H1 (cell line): ENCODE data around the gene FCGR2B. TPM values are rescaled to one million over a fixed set of nuclear protein-coding genes. Genes with fewer than 3 reads are reported as not detected.
"Not testable (repeated sequence)": the region's sequence is repeated elsewhere in the genome, so short reads cannot be mapped to it uniquely, and the experiment has no call there.

Experiments
- CTCF ChIA-PET: fragments of 300-600 bp; sonication (Branson Sonifier 250); formaldehyde crosslinking; loops from one replicate; lab custom pipeline; 2021; ENCODE audit not compliant: partially characterized antibody; lab: Charles Lee
- POLR2A ChIA-PET: fragments of 300-600 bp; sonication (Branson Sonifier 250); formaldehyde crosslinking; loops from one replicate; lab custom pipeline; 2021; ENCODE audit warnings: inconsistent platforms; ENCODE audit not compliant: partially characterized antibody; lab: Charles Lee
- DNase-seq, 2 experiments: peaks; one replicate each; pipeline versions ENCODE4 v3.0.0 to v3.0.0-alpha.2; 2010 to 2022; ENCODE audit warnings: low spot score in 2 of 2, low read depth in 1 of 2, mixed read lengths in 1 of 2
- FAIRE-seq: peaks from 2 replicates; lab custom pipeline; 2011; peaks lifted over from hg19 to GRCh38; lab: Jason Lieb, UNC
- H2AFZ ChIP-seq: 2 replicates; pipeline ENCODE4 v1.8.1; 2012; ENCODE audit warnings: low read length, inconsistent platforms
- H2AK5ac ChIP-seq: 2 replicates; pipeline ENCODE4 v1.6.1; 2013; ENCODE audit warnings: low read depth, low read length
- H2BK120ac ChIP-seq: replicated peaks from 2 replicates; pipeline ENCODE3; 2013; ENCODE audit warnings: low read depth, low read length, inconsistent platforms
- H2BK12ac ChIP-seq: 2 replicates; pipeline ENCODE4 v1.6.1; 2013; ENCODE audit warnings: low read depth, low read length
- H2BK15ac ChIP-seq: 2 replicates; pipeline ENCODE4 v1.6.1; 2013; ENCODE audit warnings: low read length
- H2BK20ac ChIP-seq: 2 replicates; pipeline ENCODE4 v1.6.1; 2013; ENCODE audit warnings: low read length
- H2BK5ac ChIP-seq: 2 replicates; pipeline ENCODE4 v1.6.1; 2013; ENCODE audit warnings: low read depth, low read length
- H3K14ac ChIP-seq: 2 replicates; pipeline ENCODE4 v1.6.1; 2013; ENCODE audit warnings: inconsistent platforms; ENCODE audit not compliant: insufficient read length
- H3K18ac ChIP-seq: 2 replicates; pipeline ENCODE4 v1.6.1; 2013; ENCODE audit warnings: low read length; ENCODE audit errors: extremely low read depth
- H3K23ac ChIP-seq: 2 replicates; pipeline ENCODE4 v1.6.1; 2013; ENCODE audit warnings: inconsistent platforms; ENCODE audit not compliant: insufficient read length
- H3K23me2 ChIP-seq: 2 replicates; pipeline ENCODE4 v1.6.1; 2013; ENCODE audit warnings: low read depth, low read length
- H3K27ac ChIP-seq: 2 replicates; pipeline ENCODE4 v1.6.1; 2011; ENCODE audit warnings: low read depth, low read length, inconsistent platforms
- H3K27me3 ChIP-seq, 4 experiments: replicated peaks in 1 of 4; 1 replicate in 1 of 4; 2 replicates in 3 of 4; pipeline versions ENCODE4 v1.6.1 to v1.8.1; 2011 to 2013; ENCODE audit warnings: low read length in 3 of 4, mild to moderate bottlenecking in 3 of 4, inconsistent platforms in 2 of 4, mixed read lengths in 2 of 4, moderate library complexity in 1 of 4; ENCODE audit not compliant: control insufficient read depth in 3 of 4, insufficient read depth in 3 of 4; ENCODE audit errors: extremely low read depth in 1 of 4
- H3K36me3 ChIP-seq, 4 experiments: 2 replicates each; pipeline versions ENCODE4 v1.6.1 to v1.8.1; 2011 to 2013; ENCODE audit warnings: mild to moderate bottlenecking in 4 of 4, low read length in 3 of 4, moderate library complexity in 2 of 4, control low read depth in 1 of 4, inconsistent platforms in 1 of 4; ENCODE audit not compliant: insufficient read depth in 4 of 4, control insufficient read depth in 2 of 4
- H3K4ac ChIP-seq: replicated peaks from 2 replicates; pipeline ENCODE3; 2013; ENCODE audit warnings: low read length, low read depth, mixed read lengths, inconsistent platforms; ENCODE audit not compliant: insufficient read length
- H3K4me1 ChIP-seq, 4 experiments: replicated peaks in 1 of 4; 1 replicate in 1 of 4; 2 replicates in 3 of 4; pipeline versions ENCODE4 v1.6.1 to v1.8.1; 2011 to 2013; ENCODE audit warnings: low read length in 3 of 4, inconsistent platforms in 2 of 4, mixed read lengths in 1 of 4; ENCODE audit not compliant: insufficient read depth in 4 of 4, control insufficient read depth in 3 of 4
- H3K4me2 ChIP-seq, 2 experiments: 2 replicates each; pipeline versions ENCODE4 v1.6.1 to v1.8.1; 2011 to 2013; ENCODE audit warnings: low read depth in 2 of 2, low read length in 2 of 2, control low read depth in 1 of 2, inconsistent platforms in 1 of 2, mild to moderate bottlenecking in 1 of 2; ENCODE audit not compliant: insufficient read depth in 1 of 2
- H3K4me3 ChIP-seq, 4 experiments: fragments of 200-600, 300-600 bp in 1 of 4; sonication (generic), shearing (Covaris generic), sonication (Bioruptor Twin) in 1 of 4; 2 replicates each; pipeline versions ENCODE4 v1.5.1 to v1.8.1; 2011 to 2016; ENCODE audit warnings: low read length in 4 of 4, low read depth in 3 of 4, control low read depth in 2 of 4, inconsistent platforms in 2 of 4, mild to moderate bottlenecking in 2 of 4, mixed read lengths in 1 of 4, moderate library complexity in 1 of 4; ENCODE audit not compliant: insufficient read depth in 2 of 4; ENCODE audit errors: extremely low read depth in 1 of 4
- H3K56ac ChIP-seq: replicated peaks from 2 replicates; pipeline ENCODE3; 2013; ENCODE audit warnings: low read depth, mild to moderate bottlenecking, mixed read lengths, low read length, inconsistent platforms; ENCODE audit not compliant: insufficient read length
- H3K79me1 ChIP-seq: 2 replicates; pipeline ENCODE4 v1.6.1; 2013; ENCODE audit warnings: low read depth, low read length, control low read depth
- H3K79me2 ChIP-seq, 2 experiments: 2 replicates each; pipeline versions ENCODE4 v1.6.1 to v1.8.1; 2012 to 2013; ENCODE audit warnings: low read length in 2 of 2, mild to moderate bottlenecking in 2 of 2, inconsistent platforms in 1 of 2; ENCODE audit not compliant: insufficient read depth in 2 of 2, control insufficient read depth in 1 of 2
- H3K9ac ChIP-seq, 4 experiments: replicated peaks in 1 of 4; 1 replicate in 1 of 4; 2 replicates in 3 of 4; pipeline versions ENCODE4 v1.6.1 to v1.8.1; 2011 to 2013; ENCODE audit warnings: low read depth in 3 of 4, low read length in 3 of 4, control low read depth in 2 of 4, mild to moderate bottlenecking in 2 of 4, moderate library complexity in 2 of 4, inconsistent platforms in 1 of 4; ENCODE audit errors: extremely low read depth in 1 of 4
- H3K9me3 ChIP-seq, 2 experiments: 2 replicates each; pipeline versions ENCODE4 v1.6.1 to v1.8.1; 2012 to 2013; ENCODE audit warnings: mild to moderate bottlenecking in 2 of 2, moderate library complexity in 2 of 2, control low read depth in 1 of 2, inconsistent platforms in 1 of 2, low read depth in 1 of 2, low read length in 1 of 2, mixed read lengths in 1 of 2; ENCODE audit not compliant: insufficient read depth in 2 of 2
- H4K20me1 ChIP-seq, 2 experiments: replicated peaks in 1 of 2; 2 replicates each; pipeline versions ENCODE3 to v1.8.1; 2011 to 2013; ENCODE audit warnings: inconsistent platforms in 2 of 2, low read length in 2 of 2, mild to moderate bottlenecking in 1 of 2; ENCODE audit not compliant: insufficient read depth in 2 of 2, control insufficient read depth in 1 of 2
- H4K5ac ChIP-seq: 2 replicates; pipeline ENCODE4 v1.6.1; 2013; ENCODE audit warnings: low read length, low read depth, mixed read lengths, inconsistent platforms; ENCODE audit not compliant: insufficient read length
- H4K8ac ChIP-seq: 2 replicates; pipeline ENCODE4 v1.8.0; 2013; ENCODE audit warnings: mild to moderate bottlenecking, moderate library complexity, low read length, inconsistent platforms; ENCODE audit not compliant: insufficient read depth; ENCODE audit errors: extremely low read depth
- H4K91ac ChIP-seq: replicated peaks from 2 replicates; pipeline ENCODE3; 2013; ENCODE audit warnings: low read length, mixed read lengths, inconsistent platforms; ENCODE audit not compliant: insufficient read length
- WGBS, 2 experiments: shearing (Covaris generic) in 1 of 2; methylation state at CpG; one replicate each; pipeline versions ENCODE4 v1.1.6 to v1.1.7; 2013 to 2015; ENCODE audit warnings: low lambda C conversion rate in 2 of 2, mixed read lengths in 2 of 2, inconsistent platforms in 1 of 2, low coverage in 1 of 2, missing lambda C conversion rate in 1 of 2; ENCODE audit not compliant: insufficient replicate concordance in 2 of 2, insufficient coverage in 1 of 2, insufficient read length in 1 of 2; ENCODE audit errors: extremely low coverage in 1 of 2, missing lambda C conversion rate in 1 of 2; 5-methylcytosine and 5-hydroxymethylcytosine counted together
- polyA plus RNA-seq, 7 experiments: library from polyadenylated mRNA; depleted of rRNA in 3 of 7; stranded (reverse) in 5 of 7; unstranded in 2 of 7; fragments of >200 nt in 5 of 7; fragments of 200-250 nt in 2 of 7; gene quantifications; 1 replicate in 5 of 7; 2 replicates in 1 of 7; 4 replicates in 1 of 7; pipeline versions ENCODE4 v1.2.1 to v1.2.3, GENCODE V29; 2011 to 2013; ENCODE audit warnings: missing spikeins in 2 of 7, mixed read lengths in 2 of 7
- total RNA-seq: library from RNA; stranded (reverse); fragmentation: NEBNext Ultra II Directional; extraction: Animal tissue kit (Norgen Biotek cat#: 25700); gene quantifications from 2 replicates; pipeline ENCODE4 v1.2.1, GENCODE V29; 2021

Gene FCGR2B
- total and polyA plus RNA-seq, 2 of the 8 experiments (the other 6 are each of a cell fraction or from before 2014, with no cell fraction given), result 0.05 TPM; not detected in 1

DNA sequence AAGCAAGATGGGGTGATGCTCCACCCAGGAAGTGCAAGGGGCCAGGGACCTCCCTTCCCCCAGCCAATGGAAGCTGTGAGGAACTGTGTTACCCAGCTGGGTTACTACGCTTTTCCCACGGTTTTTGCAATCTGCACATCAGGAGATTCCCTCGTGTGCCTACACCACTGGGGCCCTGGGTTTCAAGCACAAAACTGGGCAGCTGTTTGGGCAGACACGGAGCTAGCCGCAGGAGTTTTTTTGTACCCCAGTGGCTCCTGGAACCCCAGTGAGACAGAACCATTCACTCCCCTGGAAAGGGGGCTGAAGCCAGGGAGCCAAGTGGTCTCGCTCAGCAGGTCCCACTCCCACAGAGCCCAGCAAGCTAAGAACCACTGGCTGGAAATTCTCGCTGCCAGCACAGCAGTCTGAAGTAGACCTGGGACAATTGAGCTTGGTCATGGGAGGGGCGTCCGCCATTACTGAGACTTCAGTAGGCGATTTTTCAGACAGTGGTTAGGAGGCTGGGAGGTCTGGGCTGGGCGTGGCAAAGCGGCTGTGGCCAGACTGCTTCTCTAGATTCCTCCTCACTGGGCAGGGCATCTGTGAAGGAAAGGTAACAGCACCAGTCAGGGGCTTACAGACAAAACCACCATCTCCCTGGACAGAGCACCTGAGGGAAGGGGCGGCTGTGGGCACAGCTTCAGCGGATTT lies 30.2 kb downstream of the FCGR2B start:
- H4K8ac ChIP-seq, H3K23me2 ChIP-seq, DNase-seq, H3K18ac ChIP-seq, H3K4me2 ChIP-seq, H3K9ac ChIP-seq, H3K79me1 ChIP-seq, H2BK120ac ChIP-seq, H2AFZ ChIP-seq, H3K56ac ChIP-seq, H2BK20ac ChIP-seq, H3K27me3 ChIP-seq, H3K27ac ChIP-seq, H3K79me2 ChIP-seq, H2BK12ac ChIP-seq, H3K4ac ChIP-seq, H4K20me1 ChIP-seq, H2BK15ac ChIP-seq, H4K5ac ChIP-seq, H2BK5ac ChIP-seq, H3K36me3 ChIP-seq, FAIRE-seq, H3K14ac ChIP-seq, H3K9me3 ChIP-seq, H2AK5ac ChIP-seq, H3K4me1 ChIP-seq, H4K91ac ChIP-seq, H3K23ac ChIP-seq, H3K4me3 ChIP-seq: not testable (repeated sequence)
- 82% methylated on average over 13 of the region's 14 CpGs; no CpG with 5 or more reads in 1 of the 2 experiments for WGBS, 2 experiments
- CTCF ChIA-PET, result interaction anchor here (1.6 kb wide), 1 partner anchor 15 kb away, joined by 4 read pairs; no protein-coding TSS in a partner anchor
- POLR2A ChIA-PET, result interaction anchor here (0.7 kb wide), 1 partner anchor 45 kb away, joined by 3 read pairs; no protein-coding TSS in a partner anchor

- H2BK15ac ChIP-seq, H3K4me1 ChIP-seq, H3K79me1 ChIP-seq, H3K79me2 ChIP-seq, H2AFZ ChIP-seq, H3K56ac ChIP-seq, H2BK120ac ChIP-seq, H3K14ac ChIP-seq, H3K9me3 ChIP-seq, H2BK5ac ChIP-seq, H4K8ac ChIP-seq, CTCF ChIA-PET, H3K23ac ChIP-seq, H2AK5ac ChIP-seq, H3K36me3 ChIP-seq, H4K20me1 ChIP-seq, H2BK20ac ChIP-seq, H4K5ac ChIP-seq, DNase-seq, H3K27me3 ChIP-seq, POLR2A ChIA-PET, H3K18ac ChIP-seq, H3K9ac ChIP-seq, H3K4me3 ChIP-seq, H4K91ac ChIP-seq, H3K4ac ChIP-seq, H3K4me2 ChIP-seq, FAIRE-seq, H2BK12ac ChIP-seq, H3K23me2 ChIP-seq, H3K27ac ChIP-seq: not testable (repeated sequence)
- WGBS, 2 experiments, result 86% methylated on average over 2 of the region's 2 CpGs; no CpG with 5 or more reads in 1 of the 2 experiments
These were observed 35.4 kb downstream of the FCGR2B start for GRCh38 chr1:161698302-161698701.
